ENCODE data around the gene ZFP14. TPM values are rescaled to one million over a fixed set of nuclear protein-coding genes. Genes with fewer than 3 reads are reported as not detected.

The ZFP14 gene
- total RNA-seq, 1 experiment from 2014 or later, result 4.6 TPM

DNA sequence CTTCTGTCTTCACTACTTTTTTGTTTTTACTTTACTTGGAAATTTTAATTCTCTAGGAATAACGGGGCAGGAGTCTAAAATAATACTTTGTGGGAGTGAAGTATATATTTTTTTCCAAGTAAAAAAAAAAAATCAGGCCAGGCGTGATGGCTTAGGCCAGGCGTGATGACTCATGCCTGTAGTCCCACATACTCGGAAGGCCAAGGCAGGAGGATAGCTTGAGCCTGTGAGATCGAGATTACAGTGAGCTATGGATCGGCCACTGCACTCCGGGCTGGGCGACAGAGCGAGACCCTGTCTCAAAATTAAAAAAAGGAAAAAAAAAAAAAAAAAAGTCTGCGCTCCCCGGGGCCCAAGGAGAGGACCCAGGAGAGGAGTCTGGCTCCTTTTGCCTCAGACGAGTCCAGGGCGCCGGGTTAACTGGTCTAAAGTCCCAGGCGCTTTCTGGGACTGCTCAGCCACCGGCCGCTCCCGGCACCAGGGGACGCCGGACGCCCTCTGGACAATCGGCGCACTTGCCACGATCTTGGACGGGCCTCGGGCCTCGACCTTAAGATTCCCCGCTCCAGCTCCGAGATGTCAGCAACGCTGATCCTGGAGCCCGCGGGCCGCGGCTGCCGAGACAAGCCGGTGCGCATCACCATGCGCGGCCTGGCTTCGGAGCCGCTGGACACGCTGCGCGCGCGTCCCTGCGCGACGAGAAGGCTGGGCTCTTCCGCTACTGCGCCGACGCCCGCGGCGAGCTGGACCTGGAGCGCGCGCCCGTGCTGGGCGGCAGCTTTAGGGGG lies 42.2 kb upstream of the ZFP14 start:
- Mint-ChIP-seq H3K36me3 (ENCODE audit: insufficient read depth, unreplicated experiment) (no peaks in the 10 kb centered on the region), H3K9me3 (ENCODE audit: low read depth, unreplicated experiment) (peaks cover 19% of the 10 kb centered on the region), H3K4me1 (ENCODE audit: low read depth, unreplicated experiment) (no peaks in the 10 kb centered on the region), H3K27ac (ENCODE audit: unreplicated experiment) (no peak overlapping the region), H3K27me3 (ENCODE audit: unreplicated experiment) (no peaks in the 10 kb centered on the region), H3K4me3 (ENCODE audit: low read depth, unreplicated experiment) (no peak overlapping the region)
- intact Hi-C loops (cut with micrococcal nuclease; ENCODE audit: unreplicated experiment), result no loop called here
- TF ChIP-seq, protein P1, sequence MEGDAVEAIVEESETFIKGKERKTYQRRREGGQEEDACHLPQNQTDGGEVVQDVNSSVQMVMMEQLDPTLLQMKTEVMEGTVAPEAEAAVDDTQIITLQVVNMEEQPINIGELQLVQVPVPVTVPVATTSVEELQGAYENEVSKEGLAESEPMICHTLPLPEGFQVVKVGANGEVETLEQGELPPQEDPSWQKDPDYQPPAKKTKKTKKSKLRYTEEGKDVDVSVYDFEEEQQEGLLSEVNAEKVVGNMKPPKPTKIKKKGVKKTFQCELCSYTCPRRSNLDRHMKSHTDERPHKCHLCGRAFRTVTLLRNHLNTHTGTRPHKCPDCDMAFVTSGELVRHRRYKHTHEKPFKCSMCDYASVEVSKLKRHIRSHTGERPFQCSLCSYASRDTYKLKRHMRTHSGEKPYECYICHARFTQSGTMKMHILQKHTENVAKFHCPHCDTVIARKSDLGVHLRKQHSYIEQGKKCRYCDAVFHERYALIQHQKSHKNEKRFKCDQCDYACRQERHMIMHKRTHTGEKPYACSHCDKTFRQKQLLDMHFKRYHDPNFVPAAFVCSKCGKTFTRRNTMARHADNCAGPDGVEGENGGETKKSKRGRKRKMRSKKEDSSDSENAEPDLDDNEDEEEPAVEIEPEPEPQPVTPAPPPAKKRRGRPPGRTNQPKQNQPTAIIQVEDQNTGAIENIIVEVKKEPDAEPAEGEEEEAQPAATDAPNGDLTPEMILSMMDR (IDR thresholded peaks at IDR 0.05; ENCODE audit: unreplicated experiment), result no peak
- BruUV-seq (replicated peaks), result no TSS peak
- DNase-seq, result no peak
- CTCF ChIA-PET, result interaction anchor here (0.6 kb wide), 1 partner anchor 545 kb away, joined by 4 read pairs; no protein-coding TSS in a partner anchor

DNA sequence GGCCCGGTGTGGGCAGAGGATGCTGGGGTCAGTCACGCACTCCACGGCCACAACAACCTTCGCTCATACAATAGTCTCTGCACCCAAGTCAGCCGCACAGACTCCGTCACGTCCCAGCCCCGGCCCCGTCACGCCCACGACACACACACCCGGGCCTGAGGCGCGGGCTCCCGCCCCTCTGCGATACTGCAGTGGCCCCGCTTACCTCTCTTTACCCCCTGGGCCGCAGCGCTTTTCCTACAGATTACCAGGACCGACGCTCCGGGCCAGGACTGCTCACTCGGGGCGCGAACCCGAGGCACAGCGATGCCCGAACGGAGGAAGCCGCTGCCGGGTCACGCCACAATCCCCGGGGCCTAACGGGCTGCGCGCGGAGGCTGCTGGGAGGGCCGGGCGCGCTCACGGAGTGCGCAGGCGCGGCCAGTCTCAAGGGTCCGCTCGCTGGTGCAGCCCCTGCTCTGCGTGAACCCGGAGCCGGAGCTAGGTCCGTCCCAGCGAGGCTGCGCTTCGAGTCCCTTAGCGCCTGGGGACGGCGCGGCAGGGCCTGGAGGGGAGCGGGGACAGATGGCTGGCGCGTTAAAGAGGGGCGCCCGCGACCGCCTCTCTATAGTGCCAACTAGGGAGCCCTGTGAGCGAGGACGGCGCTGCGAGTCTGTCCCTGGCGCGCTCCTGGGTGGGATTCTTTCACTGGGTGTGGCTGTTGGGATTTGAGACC lies 39.4 kb upstream of the ZFP14 start, which contains the start of gene ZFP82:
Gene ZFP82 (minus strand): TSS at position 358 of the 715 bp plus-strand sequence. CDS start 8,855 bp downstream, outside the sequence.
- CTCF ChIA-PET, result no interaction called here
- Mint-ChIP-seq H3K27me3 (ENCODE audit: unreplicated experiment) (no peaks in the 10 kb centered on the region), H3K4me1 (ENCODE audit: low read depth, unreplicated experiment) (no peaks in the 10 kb centered on the region), H3K4me3 (ENCODE audit: low read depth, unreplicated experiment) (no peak within 1 kb of the TSS), H3K9me3 (ENCODE audit: low read depth, unreplicated experiment) (peaks cover 19% of the 10 kb centered on the region), H3K27ac (ENCODE audit: unreplicated experiment) (no peak within 1 kb of the TSS), H3K36me3 (ENCODE audit: insufficient read depth, unreplicated experiment) (no peaks in the 10 kb centered on the region)
- BruUV-seq (replicated peaks), result no TSS peak
- TF ChIP-seq, protein P1 (IDR thresholded peaks at IDR 0.05; ENCODE audit: unreplicated experiment), result no peak
- intact Hi-C loops (cut with micrococcal nuclease; ENCODE audit: unreplicated experiment), result no loop called here
- DNase-seq, result no peak

DNA sequence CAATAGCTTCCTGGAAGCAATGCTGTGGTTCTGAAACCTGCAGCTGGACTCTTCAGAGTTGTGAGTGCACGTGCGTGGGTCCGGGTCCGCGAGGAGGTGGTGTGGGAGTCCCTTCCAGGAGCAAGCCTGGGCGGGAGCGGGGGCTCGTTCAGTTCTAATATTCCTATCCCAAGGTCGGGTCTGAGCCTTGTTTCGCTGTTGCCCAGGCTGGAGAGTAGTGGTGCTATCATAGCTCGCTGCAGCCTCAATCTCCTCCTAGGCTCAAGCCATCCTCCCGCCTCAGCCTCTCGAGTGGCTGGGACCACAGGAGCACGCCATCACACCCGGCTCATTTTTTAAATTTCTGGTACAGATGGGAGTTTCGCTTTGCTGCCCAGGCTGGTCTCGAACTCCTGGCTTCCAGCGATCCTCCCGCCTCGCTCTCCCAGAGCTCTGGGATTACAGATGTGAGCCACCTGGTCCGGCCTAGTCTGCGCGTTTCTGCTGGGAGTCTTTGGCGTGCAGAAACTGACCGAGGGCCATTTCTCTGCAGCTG lies 38.8 kb upstream of the ZFP14 start:
- no peak for DNase-seq
- Mint-ChIP-seq H3K27me3 (ENCODE audit: unreplicated experiment) (no peaks in the 10 kb centered on the region), H3K9me3 (ENCODE audit: low read depth, unreplicated experiment) (peaks cover 22% of the 10 kb centered on the region), H3K36me3 (ENCODE audit: insufficient read depth, unreplicated experiment) (no peaks in the 10 kb centered on the region), H3K27ac (ENCODE audit: unreplicated experiment) (no peak overlapping the region), H3K4me1 (ENCODE audit: low read depth, unreplicated experiment) (no peaks in the 10 kb centered on the region), H3K4me3 (ENCODE audit: low read depth, unreplicated experiment) (no peak overlapping the region)
- no TSS peak for BruUV-seq (replicated peaks)
- TF ChIP-seq, protein P1 (IDR thresholded peaks at IDR 0.05; ENCODE audit: unreplicated experiment), result no peak
- CTCF ChIA-PET, result no interaction called here
- intact Hi-C loops (cut with micrococcal nuclease; ENCODE audit: unreplicated experiment), result no loop called here

DNA sequence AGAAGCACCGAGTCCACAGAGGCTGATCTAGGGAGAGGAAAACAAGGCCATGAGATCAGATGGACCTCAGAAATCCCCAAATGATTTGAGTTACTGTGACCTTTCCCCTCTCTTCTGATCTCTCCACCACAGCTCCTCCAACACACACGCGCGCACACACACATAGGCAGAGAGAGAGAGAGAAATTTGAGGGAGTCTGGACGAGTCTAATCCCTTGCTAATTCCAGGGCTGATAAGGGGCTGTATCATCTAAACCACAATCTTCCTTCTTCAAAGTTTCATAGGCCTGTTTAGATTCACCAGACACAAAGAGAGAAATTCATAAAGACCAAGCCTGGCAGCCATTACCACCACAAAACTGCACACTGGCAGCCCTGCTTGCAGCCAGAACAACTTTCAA lies 30.8 kb upstream of the ZFP14 start:
- DNase-seq, result no peak
- BruUV-seq (replicated peaks), result no TSS peak
- CTCF ChIA-PET, result no interaction called here
- H3K4me3 Mint-ChIP-seq (ENCODE audit: low read depth, unreplicated experiment), result no peak overlapping the region
- H3K36me3 Mint-ChIP-seq (ENCODE audit: insufficient read depth, unreplicated experiment), result no peaks in the 10 kb centered on the region
- H3K27ac Mint-ChIP-seq (ENCODE audit: unreplicated experiment), result no peak overlapping the region
- H3K4me1 Mint-ChIP-seq (ENCODE audit: low read depth, unreplicated experiment), result no peaks in the 10 kb centered on the region
- H3K27me3 Mint-ChIP-seq (ENCODE audit: unreplicated experiment), result no peaks in the 10 kb centered on the region
- H3K9me3 Mint-ChIP-seq (ENCODE audit: low read depth, unreplicated experiment), result peaks cover 25% of the 10 kb centered on the region
- intact Hi-C loops (cut with micrococcal nuclease; ENCODE audit: unreplicated experiment), result no loop called here
- TF ChIP-seq, protein P1 (IDR thresholded peaks at IDR 0.05; ENCODE audit: unreplicated experiment), result no peak

All from Calu3 (cell line).